Raji (cell line): ENCODE data around the gene MBD3L5.
"Not testable (repeated sequence)": the region's sequence is repeated elsewhere in the genome, so short reads cannot be mapped to it uniquely, and the experiment has no call there.

Source experiments
- POLR2A ChIP-seq: IDR thresholded peaks from 2 replicates; pipeline ENCODE4 v1.6.1; 2011; ENCODE audit warnings: low read depth, low read length, control low read depth; ENCODE audit not compliant: insufficient read depth

The MBD3L5 gene

DNA sequence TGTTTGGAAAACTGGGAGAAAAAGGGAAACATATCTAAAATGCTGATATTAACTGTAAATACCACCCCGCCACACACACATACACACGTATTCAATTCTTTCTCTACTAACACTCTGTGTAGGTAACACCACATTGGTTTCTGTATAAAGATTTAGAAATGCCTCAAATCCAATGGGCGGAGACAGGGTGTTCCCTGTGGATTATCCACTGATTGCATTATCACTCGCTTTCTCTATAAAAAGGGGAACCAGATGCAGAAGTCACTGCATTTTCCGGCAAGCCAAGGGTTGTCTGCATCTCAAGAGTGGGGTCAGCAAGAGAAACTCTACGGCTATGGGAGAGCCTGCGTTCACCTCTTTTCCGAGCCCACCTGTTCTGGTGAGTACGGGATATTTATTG lies at the start of gene MBD3L5:
TSS of gene MBD3L5 (plus strand) at position 301 of the 400 bp plus-strand sequence. CDS start at position 335, 34 bp downstream.
- TF ChIP-seq POLR2A, result not testable (repeated sequence)

GRCh38 chr19:6983448-6983847 lies 46.9 kb upstream of the MBD3L5 start:
- no peak for TF ChIP-seq POLR2A

GRCh38 chr19:6987850-6988249 lies 42.5 kb upstream of the MBD3L5 start:
- no peak for TF ChIP-seq POLR2A

DNA sequence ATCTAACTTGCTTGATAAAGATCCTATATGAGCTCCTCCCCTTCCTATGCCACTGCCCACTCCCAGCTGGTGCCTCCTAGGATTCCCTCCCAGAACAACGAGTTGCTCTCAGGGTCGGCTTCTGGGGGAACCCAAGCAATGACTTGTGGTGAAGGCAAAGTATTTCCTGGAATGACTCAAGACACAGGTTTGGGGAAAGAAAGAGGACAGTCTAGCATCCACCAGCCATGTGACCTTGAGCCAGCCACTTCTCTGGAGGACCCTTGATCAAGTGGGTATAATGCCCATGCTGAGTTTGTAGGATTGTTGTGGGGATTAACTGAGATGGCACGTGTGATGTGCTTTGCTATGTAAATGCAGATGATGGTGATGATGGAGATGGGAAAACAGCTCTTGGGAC lies 42.1 kb upstream of the MBD3L5 start:
- TF ChIP-seq POLR2A, result no peak

GRCh38 chr19:6995054-6995453 lies 35.3 kb upstream of the MBD3L5 start:
- no peak for TF ChIP-seq POLR2A

GRCh38 chr19:6996810-6997209 lies 33.6 kb upstream of the MBD3L5 start:
- no peak for TF ChIP-seq POLR2A

DNA sequence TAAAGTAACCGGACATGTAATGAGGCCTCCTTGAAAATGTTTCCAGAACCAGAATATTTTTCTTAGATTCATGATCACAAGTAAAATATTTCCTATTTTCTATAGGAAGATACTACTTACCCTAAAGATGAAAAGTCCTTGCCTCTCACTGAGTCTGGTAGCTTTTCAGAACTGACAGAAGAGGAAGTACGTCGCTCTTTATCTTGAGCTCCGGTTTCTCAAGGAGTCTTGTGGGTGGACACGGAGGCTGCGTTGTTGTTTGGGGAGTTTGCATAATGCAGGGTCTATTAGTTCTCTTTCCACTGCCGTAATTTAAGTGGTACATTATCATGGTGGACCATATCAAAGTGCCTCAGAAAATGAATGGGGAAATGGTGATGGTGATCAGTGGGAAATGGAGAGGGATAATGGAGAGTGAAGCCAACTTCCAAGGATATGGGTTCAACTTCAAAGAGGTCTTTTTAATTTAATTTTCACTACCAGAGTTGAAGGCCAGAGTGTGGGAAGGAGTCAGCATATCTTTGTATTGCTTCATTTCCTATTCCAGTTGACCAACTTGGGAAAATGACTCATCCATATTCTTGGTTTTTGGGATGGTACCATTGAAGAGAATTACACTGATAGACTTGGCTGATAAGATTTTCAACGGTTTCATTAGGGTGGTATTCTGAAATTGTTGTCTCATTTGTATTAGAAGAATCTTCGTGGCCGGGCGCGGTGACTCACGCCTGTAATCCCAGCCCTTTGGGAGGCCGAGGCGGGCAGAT lies 32.5 kb upstream of the MBD3L5 start:
- no peak for TF ChIP-seq POLR2A

DNA sequence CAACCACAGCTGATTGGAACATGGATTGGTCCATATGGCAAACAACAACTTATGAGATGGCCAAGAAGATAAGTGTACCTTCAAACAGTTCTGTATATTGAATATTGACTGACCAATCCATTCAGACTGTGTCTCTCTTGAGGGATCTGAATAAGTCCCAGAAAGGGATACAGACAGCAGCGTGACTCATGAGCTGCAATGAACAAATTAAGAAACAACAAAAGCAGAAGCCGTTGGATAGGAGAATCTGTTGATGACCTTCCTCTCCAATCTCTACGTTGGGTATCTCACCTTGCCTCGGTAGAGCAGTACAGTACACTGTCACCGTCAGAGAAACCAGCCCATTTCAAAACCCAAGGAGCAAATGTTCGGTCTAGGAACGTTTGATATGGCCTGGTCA lies 30.4 kb upstream of the MBD3L5 start:
- TF ChIP-seq POLR2A, result no peak

GRCh38 chr19:7000333-7000732 lies 30.0 kb upstream of the MBD3L5 start:
- TF ChIP-seq POLR2A, result no peak

GRCh38 chr19:7000816-7001215 lies 29.6 kb upstream of the MBD3L5 start:
- no peak for TF ChIP-seq POLR2A

DNA sequence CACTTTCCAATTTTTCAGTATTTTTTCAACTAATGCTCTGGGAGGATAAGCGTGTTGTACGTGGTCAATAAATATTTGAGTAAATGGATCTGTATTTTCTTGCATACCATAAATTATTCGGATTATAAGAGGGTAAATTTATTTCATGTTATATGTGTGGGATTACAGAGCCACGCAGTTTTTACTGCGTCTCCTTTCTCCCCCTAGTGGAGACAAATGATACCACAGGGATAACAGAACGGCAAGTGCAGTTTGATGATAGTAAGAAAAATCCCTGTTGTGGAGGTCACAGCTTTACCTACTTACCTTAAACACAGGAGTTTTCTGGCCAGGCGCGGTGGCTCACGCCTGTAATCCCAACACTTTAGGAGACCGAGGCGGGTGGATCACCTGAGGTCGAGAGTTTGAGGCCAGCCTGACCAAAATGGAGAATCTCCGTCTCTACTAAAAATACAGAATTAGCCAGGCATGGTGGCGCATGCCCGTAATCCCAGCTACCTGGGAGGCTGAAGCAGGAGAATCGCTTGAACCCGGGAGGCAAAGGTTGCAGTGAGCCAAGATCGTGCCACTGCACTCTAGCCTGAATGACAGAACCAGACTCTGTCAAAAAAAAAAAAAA lies 26.0 kb upstream of the MBD3L5 start:
- TF ChIP-seq POLR2A, result no peak

DNA sequence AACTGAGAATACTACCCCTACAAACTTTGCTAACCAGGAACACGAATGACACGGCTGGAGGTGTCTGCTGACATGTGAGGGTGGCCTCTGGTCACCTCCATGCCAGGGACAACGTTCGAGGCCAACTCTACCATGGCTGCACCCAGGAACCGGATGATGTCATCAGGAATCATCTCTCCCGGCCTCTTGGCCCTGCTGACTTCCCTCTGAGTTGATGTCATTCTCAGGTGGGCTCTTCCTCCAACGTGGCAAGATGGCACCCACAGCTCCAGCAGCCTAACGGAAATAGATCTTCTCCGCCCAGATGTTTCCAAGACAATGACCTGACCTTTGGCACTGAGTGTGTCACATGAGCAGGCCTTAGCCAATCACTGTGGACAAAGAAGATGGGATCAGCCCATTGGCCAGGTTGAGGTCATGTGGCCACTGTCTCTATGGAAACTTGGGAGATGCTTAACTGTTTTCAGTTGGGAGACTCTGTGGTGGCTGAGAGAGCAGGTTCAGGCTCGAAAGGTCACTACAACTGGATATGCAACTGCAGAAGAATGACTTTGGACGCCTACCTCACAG lies 24.2 kb upstream of the MBD3L5 start:
- TF ChIP-seq POLR2A, result no peak

GRCh38 chr19:7007859-7008258 lies 22.5 kb upstream of the MBD3L5 start:
- no peak for TF ChIP-seq POLR2A

- TF ChIP-seq POLR2A, result no peak
These were observed 19.4 kb upstream of the MBD3L5 start for GRCh38 chr19:7010722-7011593.

- TF ChIP-seq POLR2A, result no peak
These were observed 16.7 kb upstream of the MBD3L5 start for GRCh38 chr19:7013678-7014077.

- no peak for TF ChIP-seq POLR2A
These were observed 11.6 kb upstream of the MBD3L5 start for GRCh38 chr19:7018828-7019227.

DNA sequence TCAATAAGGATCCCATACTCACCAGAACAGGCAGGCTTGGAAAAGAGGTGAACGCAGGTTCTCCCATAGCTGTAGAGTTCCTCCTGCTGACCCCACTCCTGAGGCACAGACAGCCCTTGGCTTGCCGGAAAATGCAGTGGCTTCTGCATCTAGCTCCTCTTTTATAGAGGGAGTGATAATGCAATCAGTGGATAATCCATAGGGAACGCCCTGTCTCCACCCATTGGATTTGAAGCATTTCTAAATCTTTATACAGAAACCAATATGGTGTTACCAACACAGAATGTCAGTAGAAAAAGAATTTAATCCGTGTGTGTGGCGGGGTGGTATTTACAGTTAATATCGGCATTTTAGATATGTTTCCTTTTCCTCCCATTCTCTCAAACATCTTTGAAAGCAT lies 9.0 kb upstream of the MBD3L5 start, which contains the start of gene MBD3L2B:
TSS of gene MBD3L2B (minus strand) at position 101 of the 400 bp plus-strand sequence. CDS start at position 67, 34 bp downstream.
- not testable (repeated sequence) for TF ChIP-seq POLR2A
